Stimulated activated CD4-positive, alpha-beta T cell treated with anti-CD3 and anti-CD28 coated beads, Interleukin-15, amount 100 ng/mL, for 1 hour (primary cell): ENCODE results near the gene TSPO2.

Experiments
- DNase-seq, 2 donors: peaks; one replicate each; pipeline ENCODE4 v3.0.0-alpha.2; 2020; ENCODE audit warnings: low read depth in 1 of 2, low spot score in 1 of 2

Gene TSPO2

GRCh38 chr6:41074692-41075436 lies 32.6 kb downstream of the TSPO2 start:
- no peak for DNase-seq

DNA sequence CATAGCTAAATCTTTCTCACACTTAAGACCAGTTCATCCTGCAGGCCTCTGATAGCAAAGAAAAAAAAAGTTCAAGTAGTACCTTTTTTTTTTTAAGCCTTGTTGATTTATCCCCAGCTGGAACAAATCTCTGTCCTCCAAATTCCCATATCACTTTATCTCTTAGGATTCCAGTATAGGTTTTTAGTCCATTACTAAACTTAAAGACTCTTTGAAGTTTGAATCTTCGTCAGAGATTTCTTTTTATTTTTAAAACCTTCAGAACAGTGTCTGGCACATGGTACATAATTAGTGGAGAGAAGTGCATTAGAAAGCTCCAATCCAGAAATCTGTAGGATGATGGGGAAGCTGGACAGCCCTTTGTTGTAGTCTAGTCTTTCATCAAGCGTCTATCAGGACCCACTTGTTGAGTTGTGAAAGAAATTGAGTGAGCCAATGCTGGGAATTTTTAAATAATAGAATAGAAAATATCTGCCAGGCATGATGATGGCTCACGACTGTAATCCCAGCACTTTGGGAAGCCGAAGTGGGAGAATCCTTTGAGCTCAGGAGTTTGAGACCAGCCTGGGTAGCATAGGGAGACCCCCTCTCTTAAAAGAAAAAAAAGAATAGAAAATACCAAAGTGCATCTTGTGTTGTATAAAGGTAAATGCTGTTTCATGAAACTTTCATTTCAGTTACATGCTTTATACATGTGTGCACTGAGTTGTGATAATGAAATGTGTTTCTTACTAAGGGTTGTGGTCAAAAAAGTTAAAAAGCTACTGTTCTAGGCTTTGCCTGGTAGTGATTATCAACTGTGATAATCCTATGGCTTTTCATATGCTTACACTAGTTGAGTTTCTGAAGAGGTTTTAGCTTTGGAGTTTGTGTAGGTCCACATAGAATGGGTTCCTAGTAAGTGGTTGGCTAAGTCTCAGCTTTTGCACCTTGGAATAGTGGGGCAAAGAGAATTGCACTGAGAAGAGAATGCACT lies 33.7 kb downstream of the TSPO2 start:
- DNase-seq, result no peak

DNA sequence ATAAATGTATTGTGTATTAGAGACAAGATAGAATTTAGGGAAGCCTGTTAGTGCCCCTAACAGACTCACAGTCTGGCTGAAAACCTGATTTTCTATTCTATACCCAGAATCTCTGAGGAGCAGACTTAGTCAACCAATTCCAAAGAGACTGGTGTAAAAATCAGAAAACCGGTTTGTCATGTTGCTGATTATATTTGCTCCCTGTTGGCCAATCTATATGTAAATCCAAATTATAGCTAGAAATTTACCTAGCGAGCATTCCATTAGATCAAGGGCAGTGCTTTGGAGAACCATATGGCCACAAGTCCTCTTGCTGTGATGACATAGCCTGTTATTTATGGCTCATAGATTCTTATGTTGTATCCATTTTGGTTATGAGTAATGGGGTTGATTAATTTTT lies 35.3 kb downstream of the TSPO2 start:
- no peak for DNase-seq

- DNase-seq, result no peak
Measured at GRCh38 chr6:41078101-41078500, 35.8 kb downstream of the TSPO2 start.

- DNase-seq, result no peak
Measured at GRCh38 chr6:41079080-41079479, 36.8 kb downstream of the TSPO2 start.

- DNase-seq, result no peak
Measured at GRCh38 chr6:41080621-41081020, 38.4 kb downstream of the TSPO2 start.

DNA sequence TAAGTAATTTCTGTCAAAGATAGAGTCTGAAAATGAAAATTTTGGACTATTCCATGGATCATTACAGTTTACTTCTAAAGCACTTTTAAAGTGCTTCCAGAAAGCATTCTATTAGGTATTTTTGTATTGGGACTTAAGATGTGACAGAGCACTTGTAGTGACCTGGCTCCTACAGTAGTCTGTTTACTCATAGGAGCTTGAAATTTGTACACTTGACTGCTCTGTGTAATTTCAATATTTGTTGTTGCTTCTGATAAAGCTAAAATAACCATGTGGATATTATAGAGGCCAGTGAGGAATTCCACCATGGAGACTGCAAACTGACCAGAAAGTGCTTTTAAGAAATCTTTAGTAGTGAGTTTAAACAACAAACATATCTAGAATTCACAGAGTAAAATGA lies 40.8 kb downstream of the TSPO2 start:
- DNase-seq, result no peak

DNA sequence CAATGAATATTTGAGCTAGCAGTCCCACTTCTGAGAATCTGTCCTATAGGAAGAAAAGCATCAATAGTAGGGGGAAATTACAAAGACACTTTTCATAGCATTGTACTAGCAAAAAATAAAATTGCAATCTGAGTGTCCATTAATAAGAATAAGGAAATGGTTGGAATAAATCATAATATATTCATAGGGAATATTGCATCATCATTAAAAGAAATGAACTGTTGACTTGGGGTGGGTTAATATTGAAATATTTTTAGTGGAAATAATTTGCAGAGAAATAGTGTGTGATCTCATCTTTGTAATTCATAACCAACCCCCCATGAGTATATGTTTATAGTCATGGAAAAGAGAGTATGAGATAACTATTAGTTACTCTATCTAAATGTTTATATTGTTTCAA lies 42.9 kb downstream of the TSPO2 start:
- DNase-seq, result no peak

DNA sequence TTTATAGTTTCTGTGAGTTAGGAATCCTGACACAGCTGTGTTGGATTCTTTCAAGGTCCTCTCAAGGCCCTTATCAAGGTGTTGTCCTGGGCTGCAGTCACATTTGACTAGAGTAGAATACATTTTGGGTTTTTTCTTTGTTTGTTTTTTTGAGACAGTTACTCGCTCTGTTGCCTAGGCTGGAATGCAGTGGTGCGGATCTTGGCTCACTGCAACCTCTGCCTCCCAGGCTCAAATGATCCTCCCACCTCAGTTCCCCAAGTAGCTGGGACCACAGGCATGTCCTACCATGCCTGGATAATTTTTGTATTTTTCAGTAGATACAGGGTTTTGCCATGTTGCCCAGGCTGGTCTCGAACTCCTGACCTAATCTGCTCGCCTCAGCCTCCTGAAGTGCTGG lies 46.2 kb downstream of the TSPO2 start:
- no peak for DNase-seq

- DNase-seq, result no peak
Measured at GRCh38 chr6:41090841-41091761, 48.8 kb downstream of the TSPO2 start.

GRCh38 chr6:41092421-41093140 lies 50.3 kb downstream of the TSPO2 start:
- no peak for DNase-seq

DNA sequence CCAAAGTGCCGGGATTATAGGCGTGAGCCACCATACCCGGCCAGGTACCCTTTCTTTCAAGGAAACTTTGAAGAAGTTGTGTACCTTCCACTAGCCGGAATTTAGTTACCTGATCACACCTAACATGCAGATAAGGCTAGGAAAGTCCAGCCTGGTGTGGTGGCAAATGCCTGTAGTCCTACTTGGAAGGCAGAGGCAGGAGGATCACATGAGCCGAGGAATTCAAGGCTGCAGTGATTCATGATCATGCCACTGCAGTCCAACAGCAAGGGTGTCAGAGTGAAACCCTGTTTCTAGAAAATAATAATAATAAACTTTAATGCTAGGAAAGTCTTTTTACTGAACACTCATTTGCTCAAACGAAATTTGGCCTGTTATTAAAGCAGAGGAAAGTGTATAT lies 51.5 kb downstream of the TSPO2 start:
- no peak for DNase-seq
